IPS-18a (cell line): ENCODE data around the gene GABRA4.
A peak's percentile ranks its signal among the peaks of the same experiment; 100 is the strongest.

ENCODE experiments used
- H3K27ac ChIP-seq: one replicate; pipeline ENCODE4 v1.5.1; 2013; ENCODE audit warnings: low read length
- H3K27me3 ChIP-seq: one replicate; pipeline ENCODE4 v1.6.1; 2013; ENCODE audit warnings: mild to moderate bottlenecking, low read length; ENCODE audit not compliant: control insufficient read depth, insufficient read depth
- H3K36me3 ChIP-seq: one replicate; pipeline ENCODE4 v1.6.1; 2013; ENCODE audit warnings: low read depth, low read length; ENCODE audit not compliant: control insufficient read depth
- H3K4me1 ChIP-seq: one replicate; pipeline ENCODE4 v1.6.1; 2013; ENCODE audit warnings: low read depth, low read length; ENCODE audit not compliant: control insufficient read depth
- H3K4me3 ChIP-seq: one replicate; pipeline ENCODE4 v1.5.1; 2013; ENCODE audit warnings: low read length
- H3K9ac ChIP-seq: one replicate; pipeline ENCODE4 v1.6.1; 2013; ENCODE audit warnings: mild to moderate bottlenecking, low read length, moderate library complexity
- H3K9me3 ChIP-seq: one replicate; pipeline ENCODE4 v1.6.1; 2013; ENCODE audit warnings: low read depth, low read length; ENCODE audit not compliant: control insufficient read depth

The GABRA4 gene

DNA sequence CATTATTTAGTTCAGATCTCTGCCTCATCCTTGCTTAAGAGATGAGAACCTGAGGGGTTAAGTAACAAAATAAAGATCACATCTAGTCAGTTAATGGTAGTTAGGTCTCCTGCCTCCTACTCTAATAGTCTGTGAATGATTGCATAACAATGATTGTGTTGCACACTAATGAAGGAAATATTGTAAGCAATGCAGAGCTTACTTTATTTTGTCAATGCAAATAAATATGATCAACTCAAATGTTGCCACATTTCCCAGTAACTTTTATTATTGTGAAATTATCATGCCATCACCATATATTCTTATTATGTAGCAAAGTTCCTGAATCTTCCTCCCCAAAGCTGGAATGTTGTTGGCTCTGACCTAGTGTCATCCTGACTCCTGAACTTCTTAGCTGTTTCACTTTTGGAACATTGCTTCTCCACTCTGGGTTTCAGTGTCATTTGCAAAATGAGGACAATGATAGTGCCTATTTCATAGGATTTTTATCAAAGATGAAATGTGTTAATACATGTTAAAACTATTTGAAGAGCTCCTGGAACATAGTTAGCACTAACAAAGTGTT, 17.0 kb upstream of the GABRA4 start:
- no peaks in the 10 kb centered on the region for H3K36me3 ChIP-seq
- H3K4me3 ChIP-seq = no peak overlapping the region
- no peaks in the 10 kb centered on the region for H3K27me3 ChIP-seq
- H3K9ac ChIP-seq = no peak overlapping the region
- H3K4me1 ChIP-seq = no peaks in the 10 kb centered on the region
- no peak overlapping the region for H3K27ac ChIP-seq
- H3K9me3 ChIP-seq = no peaks in the 10 kb centered on the region

DNA sequence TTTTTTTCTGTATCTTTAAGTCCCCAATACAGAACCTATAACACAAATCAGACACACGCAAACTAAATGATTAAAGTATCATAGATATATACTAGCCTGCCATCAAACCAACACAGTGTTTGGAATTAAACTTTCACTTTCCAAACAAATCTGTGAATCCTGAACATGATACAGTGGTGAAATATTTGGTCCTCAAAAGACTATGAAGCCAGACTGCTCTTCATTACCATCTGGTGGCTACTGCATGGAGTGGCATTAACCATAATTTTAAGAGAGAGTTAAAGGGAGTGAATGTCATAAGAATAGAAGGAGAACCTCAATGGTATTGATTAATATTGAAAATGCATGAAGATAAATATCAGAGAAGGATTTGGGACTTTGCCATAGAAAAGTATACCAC, 9.2 kb upstream of the GABRA4 start:
- no peaks in the 10 kb centered on the region for H3K36me3 ChIP-seq
- H3K9ac ChIP-seq = no peak overlapping the region
- no peak overlapping the region for H3K4me3 ChIP-seq
- no peaks in the 10 kb centered on the region for H3K4me1 ChIP-seq
- H3K27me3 ChIP-seq = no peaks in the 10 kb centered on the region
- H3K9me3 ChIP-seq = no peaks in the 10 kb centered on the region
- no peak overlapping the region for H3K27ac ChIP-seq

GRCh38 chr4:47000406-47000805, 7.0 kb upstream of the GABRA4 start:
- H3K4me3 ChIP-seq = no peak overlapping the region
- H3K27me3 ChIP-seq = peaks cover 15% of the 10 kb centered on the region
- no peaks in the 10 kb centered on the region for H3K36me3 ChIP-seq
- no peaks in the 10 kb centered on the region for H3K9me3 ChIP-seq
- H3K27ac ChIP-seq = no peak overlapping the region
- H3K9ac ChIP-seq = no peak overlapping the region
- no peaks in the 10 kb centered on the region for H3K4me1 ChIP-seq

DNA sequence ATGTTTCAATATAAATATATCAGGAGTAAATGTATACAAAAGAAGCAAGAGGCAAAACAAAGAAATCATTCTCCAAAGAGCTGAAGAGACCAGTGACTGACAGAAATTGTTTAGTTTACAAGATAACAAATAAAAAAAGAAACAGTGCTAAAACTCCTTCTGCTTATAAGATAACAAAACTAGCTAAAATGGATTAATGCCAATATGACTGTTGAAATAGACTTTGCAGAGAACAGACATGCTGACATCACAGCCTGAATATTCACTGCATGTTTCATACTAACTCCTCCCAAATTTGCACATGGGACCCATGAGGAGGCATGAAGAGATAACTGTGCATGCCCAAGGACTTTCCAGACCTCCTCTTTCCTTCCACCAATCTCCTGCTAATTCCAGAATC, 6.2 kb upstream of the GABRA4 start:
- Histone ChIP-seq H3K9ac (no peak overlapping the region), H3K4me3 (no peak overlapping the region)

GRCh38 chr4:46994007-46994405, 625 bp upstream of the GABRA4 start:
- Histone ChIP-seq H3K4me1 (peaks cover 6% of the 10 kb centered on the region), H3K27me3 (peaks cover 72% of the 10 kb centered on the region), H3K27ac (no peak overlapping the region), H3K9me3 (no peaks in the 10 kb centered on the region), H3K4me3 (peak overlapping the region; percentile 75), H3K9ac (no peak overlapping the region), H3K36me3 (no peaks in the 10 kb centered on the region)

More for the DNA sequence above, 6.2 kb upstream of the GABRA4 start:
- H3K9me3 ChIP-seq = no peaks in the 10 kb centered on the region
- H3K36me3 ChIP-seq = no peaks in the 10 kb centered on the region
- no peaks in the 10 kb centered on the region for H3K4me1 ChIP-seq
- no peak overlapping the region for H3K27ac ChIP-seq
- peaks cover 24% of the 10 kb centered on the region for H3K27me3 ChIP-seq

DNA sequence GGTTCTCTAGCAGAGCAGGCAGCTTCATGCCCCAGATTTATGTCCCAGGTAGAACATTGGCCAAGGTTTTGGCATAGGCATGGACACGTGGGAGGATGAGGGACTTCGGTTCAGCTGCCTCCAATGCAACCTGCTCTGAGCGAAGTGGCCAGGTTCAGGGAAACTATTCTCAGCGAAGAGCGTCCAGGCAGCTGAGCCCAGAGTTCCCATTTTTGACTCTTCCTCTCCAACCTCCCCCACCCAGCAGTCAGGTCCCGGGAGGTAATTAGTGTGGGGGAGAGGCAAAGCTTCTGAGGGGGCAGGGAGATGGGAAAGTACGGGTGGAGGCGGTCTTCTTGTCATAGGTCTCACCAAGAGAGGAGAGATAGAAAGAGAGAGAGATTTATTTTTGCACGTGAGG, 1.0 kb downstream of the GABRA4 start:
- Histone ChIP-seq H3K36me3 (no peaks in the 10 kb centered on the region), H3K27ac (no peak overlapping the region), H3K4me1 (peaks cover 6% of the 10 kb centered on the region), H3K4me3 (peak overlapping the region; percentile 75), H3K9ac (no peak overlapping the region), H3K9me3 (no peaks in the 10 kb centered on the region), H3K27me3 (peaks cover 72% of the 10 kb centered on the region)

DNA sequence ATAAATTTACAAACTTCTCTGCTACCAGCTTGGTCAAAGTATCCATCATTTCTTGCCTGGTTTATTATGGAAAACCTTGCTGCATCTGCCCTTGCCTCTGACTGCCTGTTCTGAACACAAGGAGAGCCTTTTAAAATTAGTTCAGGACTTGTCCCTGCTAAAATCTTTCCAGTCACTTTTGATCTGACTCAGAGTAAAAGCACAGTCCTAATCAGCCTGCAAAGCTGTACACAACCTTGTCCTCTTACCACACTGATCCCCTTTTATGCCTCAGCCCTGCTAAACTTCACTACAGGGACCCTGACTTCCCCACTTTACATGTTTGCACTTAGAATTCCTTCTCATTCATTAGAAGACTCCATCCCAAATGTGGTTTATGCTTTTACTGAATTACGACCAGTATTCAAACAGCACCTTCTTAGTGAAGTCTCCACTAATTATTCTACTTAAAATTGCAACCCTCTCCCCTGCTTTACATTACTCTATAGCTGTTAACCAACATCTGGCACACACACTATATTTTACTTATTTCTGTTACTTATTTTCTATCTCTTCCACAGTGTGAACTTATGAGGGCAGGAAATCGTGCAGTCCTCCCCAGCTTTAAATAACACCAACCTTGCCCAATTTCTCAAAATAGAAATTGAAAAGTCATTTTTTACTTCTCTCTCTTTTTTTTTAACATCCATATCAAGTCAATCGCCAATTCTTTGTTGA, 6.3 kb downstream of the GABRA4 start:
- H3K4me1 ChIP-seq = no peaks in the 10 kb centered on the region
- no peaks in the 10 kb centered on the region for H3K9me3 ChIP-seq
- H3K27ac ChIP-seq = no peak overlapping the region
- no peak overlapping the region for H3K4me3 ChIP-seq
- H3K9ac ChIP-seq = no peak overlapping the region
- no peaks in the 10 kb centered on the region for H3K36me3 ChIP-seq
- peaks cover 23% of the 10 kb centered on the region for H3K27me3 ChIP-seq

DNA sequence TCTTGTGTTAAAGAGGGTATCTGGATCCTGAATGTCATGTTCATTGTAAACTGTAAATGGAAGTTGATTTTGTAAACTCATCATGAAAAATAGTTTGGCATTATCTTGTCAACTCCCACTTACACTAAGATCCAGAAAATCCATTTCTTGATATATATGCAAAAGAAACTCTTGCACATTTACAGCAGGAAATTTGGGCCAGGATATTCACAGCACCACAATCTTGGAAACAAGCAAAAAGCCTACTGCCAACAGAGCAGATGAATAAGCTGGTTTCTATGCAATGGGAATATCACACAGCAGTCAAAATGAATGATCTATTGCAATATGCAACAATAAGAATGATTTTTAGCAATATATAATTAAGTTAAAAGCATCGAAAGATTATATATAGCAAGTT, 8.6 kb downstream of the GABRA4 start:
- no peaks in the 10 kb centered on the region for H3K9me3 ChIP-seq
- no peak overlapping the region for H3K27ac ChIP-seq
- no peak overlapping the region for H3K9ac ChIP-seq
- peaks cover 7% of the 10 kb centered on the region for H3K27me3 ChIP-seq
- peaks cover 5% of the 10 kb centered on the region for H3K4me1 ChIP-seq
- no peak overlapping the region for H3K4me3 ChIP-seq
- no peaks in the 10 kb centered on the region for H3K36me3 ChIP-seq

DNA sequence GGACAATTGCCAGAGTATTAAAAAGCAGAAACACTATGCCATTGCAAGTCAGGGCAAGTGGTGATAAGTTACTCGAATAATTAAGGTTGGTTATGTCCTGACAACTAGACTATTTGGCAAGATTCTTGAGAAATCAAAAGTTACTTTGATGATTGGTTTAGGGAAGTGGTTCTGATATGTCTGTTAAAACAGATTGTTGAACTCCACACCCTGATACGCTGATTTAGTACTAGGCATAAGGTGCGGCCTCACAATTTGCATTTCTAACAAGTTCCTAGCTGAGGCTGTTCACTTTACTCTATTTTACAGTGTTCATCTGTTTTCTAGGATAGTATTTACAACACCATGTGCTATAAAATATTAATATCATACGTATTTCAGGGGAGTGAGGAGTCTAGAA, 12.5 kb downstream of the GABRA4 start:
- peaks cover 5% of the 10 kb centered on the region for H3K4me1 ChIP-seq
- H3K9ac ChIP-seq = no peak overlapping the region
- no peak overlapping the region for H3K27ac ChIP-seq
- no peaks in the 10 kb centered on the region for H3K27me3 ChIP-seq
- no peaks in the 10 kb centered on the region for H3K9me3 ChIP-seq
- no peaks in the 10 kb centered on the region for H3K36me3 ChIP-seq
- H3K4me3 ChIP-seq = no peak overlapping the region

- Histone ChIP-seq H3K9ac (no peak overlapping the region), H3K27me3 (no peaks in the 10 kb centered on the region), H3K36me3 (no peaks in the 10 kb centered on the region), H3K4me3 (no peak overlapping the region), H3K4me1 (peaks cover 5% of the 10 kb centered on the region), H3K27ac (no peak overlapping the region), H3K9me3 (no peaks in the 10 kb centered on the region)
Observed at GRCh38 chr4:46979726-46980125, 13.7 kb downstream of the GABRA4 start.

GRCh38 chr4:46979283-46979682, 14.1 kb downstream of the GABRA4 start:
- Histone ChIP-seq H3K4me3 (no peak overlapping the region), H3K9ac (no peak overlapping the region), H3K27me3 (no peaks in the 10 kb centered on the region), H3K4me1 (peaks cover 5% of the 10 kb centered on the region), H3K27ac (no peak overlapping the region), H3K9me3 (no peaks in the 10 kb centered on the region), H3K36me3 (no peaks in the 10 kb centered on the region)

GRCh38 chr4:46977245-46977644, 16.1 kb downstream of the GABRA4 start:
- no peak overlapping the region for H3K4me3 ChIP-seq
- H3K9me3 ChIP-seq = no peaks in the 10 kb centered on the region
- no peaks in the 10 kb centered on the region for H3K27me3 ChIP-seq
- H3K27ac ChIP-seq = no peak overlapping the region
- peaks cover 5% of the 10 kb centered on the region for H3K4me1 ChIP-seq
- H3K9ac ChIP-seq = no peak overlapping the region
- H3K36me3 ChIP-seq = no peaks in the 10 kb centered on the region
